GM20000 (cell line): Measurements from ENCODE around the gene RAPGEF1.

Experiments
- DNase-seq: peaks from one replicate; pipeline ENCODE4 v3.0.0; 2012; ENCODE audit warnings: low spot score
- TF ChIP-seq, protein P1 (sequence below): IDR thresholded peaks from 2 replicates; pipeline ENCODE4 v1.5.1; 2012; ENCODE audit warnings: mild to moderate bottlenecking, control low read depth; ENCODE audit errors: extremely low read depth, missing control alignments

RAPGEF1 gene

DNA sequence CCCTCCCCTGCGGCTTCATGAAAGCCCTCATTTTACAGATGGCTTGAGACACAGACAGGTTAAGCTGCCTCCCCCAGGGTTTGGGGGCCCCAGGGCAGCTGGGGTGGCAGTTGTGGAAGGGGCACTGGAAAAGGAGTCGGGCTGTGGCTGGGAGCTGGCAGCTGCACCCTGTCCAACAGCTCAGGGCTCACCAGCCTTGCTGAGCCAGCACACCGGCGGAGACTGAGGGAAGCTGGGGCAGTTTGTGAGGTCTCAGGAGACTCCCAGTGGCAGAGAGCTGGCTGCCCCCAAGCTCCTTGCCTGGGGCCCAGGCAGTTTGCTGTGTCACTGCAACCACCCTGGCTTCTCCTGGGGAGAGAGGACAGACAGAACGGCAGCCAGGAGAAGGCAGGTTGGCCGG is 34.8 kb upstream of the RAPGEF1 start:
- TF ChIP-seq, protein P1, sequence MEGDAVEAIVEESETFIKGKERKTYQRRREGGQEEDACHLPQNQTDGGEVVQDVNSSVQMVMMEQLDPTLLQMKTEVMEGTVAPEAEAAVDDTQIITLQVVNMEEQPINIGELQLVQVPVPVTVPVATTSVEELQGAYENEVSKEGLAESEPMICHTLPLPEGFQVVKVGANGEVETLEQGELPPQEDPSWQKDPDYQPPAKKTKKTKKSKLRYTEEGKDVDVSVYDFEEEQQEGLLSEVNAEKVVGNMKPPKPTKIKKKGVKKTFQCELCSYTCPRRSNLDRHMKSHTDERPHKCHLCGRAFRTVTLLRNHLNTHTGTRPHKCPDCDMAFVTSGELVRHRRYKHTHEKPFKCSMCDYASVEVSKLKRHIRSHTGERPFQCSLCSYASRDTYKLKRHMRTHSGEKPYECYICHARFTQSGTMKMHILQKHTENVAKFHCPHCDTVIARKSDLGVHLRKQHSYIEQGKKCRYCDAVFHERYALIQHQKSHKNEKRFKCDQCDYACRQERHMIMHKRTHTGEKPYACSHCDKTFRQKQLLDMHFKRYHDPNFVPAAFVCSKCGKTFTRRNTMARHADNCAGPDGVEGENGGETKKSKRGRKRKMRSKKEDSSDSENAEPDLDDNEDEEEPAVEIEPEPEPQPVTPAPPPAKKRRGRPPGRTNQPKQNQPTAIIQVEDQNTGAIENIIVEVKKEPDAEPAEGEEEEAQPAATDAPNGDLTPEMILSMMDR: no peak

DNA sequence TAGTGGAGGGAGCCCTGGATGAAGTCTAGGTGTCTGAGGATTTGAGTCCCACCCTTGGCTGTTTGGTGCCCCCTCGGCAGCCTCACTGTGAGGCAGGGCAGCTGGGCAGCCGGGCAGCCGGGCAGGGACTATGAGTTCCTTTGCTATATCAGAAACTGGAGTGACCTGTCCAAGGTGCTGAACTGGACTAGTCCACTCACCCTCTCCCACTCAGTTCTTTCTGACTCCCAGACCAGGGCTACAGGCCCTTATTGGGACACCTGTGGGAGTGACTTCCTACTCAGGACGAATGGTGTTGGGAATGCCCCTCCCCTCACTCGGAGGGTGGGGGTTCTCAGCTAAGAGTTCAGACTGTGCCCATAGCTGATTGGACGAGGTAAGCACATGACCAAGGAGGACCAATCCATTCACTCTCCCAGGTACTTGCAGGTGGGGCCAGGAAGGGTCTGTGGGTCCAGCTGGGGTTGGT is 34.1 kb upstream of the RAPGEF1 start:
- DNase-seq: peak; percentile 67
- TF ChIP-seq, protein P1: no peak

More for the DNA sequence above, 34.8 kb upstream of the RAPGEF1 start:
- no peak for DNase-seq

DNA sequence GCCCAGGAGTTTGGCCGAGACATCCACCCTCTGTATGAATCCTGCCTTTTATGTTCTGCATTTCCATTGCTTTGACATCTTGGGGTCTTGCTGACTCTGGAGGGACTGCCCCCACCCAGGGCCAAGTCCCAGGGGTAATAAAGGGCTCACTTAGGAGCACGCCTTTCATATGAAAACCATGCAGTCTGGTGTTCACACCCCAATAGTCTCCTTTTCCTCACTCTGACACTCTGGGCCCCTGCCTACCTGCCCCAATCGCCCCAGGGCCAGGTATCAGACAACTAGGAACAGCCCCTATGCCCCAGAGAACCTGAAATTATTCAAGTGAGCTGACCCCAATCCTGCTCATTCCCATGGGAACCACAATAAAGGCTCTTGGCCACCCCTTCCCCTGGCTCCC is 33.1 kb upstream of the RAPGEF1 start:
- TF ChIP-seq, protein P1: no peak
- DNase-seq: no peak

DNA sequence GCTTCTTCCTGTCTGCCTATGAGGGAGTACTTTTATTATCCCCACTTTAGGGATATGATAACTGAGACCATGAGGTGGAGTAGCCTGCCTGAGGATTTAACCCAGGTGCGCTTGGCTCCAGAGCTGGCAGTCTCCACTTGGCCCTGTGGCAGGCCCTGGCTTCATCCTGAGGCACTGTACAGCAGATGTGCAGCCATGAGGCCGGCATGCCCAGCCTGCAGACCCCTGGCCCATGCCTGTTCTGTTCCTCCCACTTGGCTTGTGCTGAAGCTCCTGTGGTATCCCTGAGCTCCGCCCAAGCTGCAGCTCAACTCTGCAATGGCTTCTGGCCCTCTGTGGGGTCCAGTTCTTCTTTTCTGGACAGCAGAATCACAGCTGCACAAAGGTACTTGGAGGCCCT is 31.8 kb upstream of the RAPGEF1 start:
- TF ChIP-seq, protein P1: no peak
- no peak for DNase-seq

DNA sequence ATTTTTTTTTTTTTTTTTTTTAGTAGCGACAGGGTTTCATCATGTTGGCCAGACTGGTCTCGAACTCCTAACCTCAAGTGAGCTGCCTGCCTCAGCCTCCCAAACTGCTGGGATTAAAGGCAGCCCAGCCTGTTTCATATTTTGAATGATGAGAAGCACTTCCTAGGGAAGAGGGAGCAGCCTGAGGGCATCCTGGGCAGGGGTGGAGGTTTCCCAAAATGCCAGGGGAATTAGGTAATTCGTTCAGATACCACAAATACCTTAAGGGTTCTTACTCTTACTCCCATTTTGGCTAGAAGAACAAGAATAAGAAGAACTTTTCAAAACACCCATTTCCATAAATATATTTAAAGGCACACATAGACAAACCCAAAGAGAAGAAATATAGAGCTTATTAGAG is 29.5 kb upstream of the RAPGEF1 start:
- TF ChIP-seq, protein P1: no peak
- no peak for DNase-seq

DNA sequence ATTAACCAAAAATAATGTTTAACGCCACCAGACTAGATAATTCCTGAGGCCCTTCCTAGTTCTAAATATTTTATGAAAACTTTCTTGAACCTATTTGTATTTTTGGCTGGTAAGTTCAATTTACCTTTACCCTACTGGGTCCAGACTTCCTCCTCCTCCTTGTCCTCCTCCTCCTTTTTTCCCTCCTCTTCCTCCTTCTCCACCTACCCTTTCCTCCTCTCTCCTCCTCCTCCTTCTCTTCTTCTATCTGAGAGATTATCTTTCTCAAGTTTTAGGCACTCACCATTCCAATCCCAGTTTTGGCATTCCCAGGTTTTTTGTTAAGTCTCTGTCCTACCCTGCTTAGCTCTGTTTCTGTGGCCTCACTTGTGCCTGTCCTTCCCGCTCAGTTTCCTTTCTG is 24.7 kb upstream of the RAPGEF1 start:
- TF ChIP-seq, protein P1: no peak

DNA sequence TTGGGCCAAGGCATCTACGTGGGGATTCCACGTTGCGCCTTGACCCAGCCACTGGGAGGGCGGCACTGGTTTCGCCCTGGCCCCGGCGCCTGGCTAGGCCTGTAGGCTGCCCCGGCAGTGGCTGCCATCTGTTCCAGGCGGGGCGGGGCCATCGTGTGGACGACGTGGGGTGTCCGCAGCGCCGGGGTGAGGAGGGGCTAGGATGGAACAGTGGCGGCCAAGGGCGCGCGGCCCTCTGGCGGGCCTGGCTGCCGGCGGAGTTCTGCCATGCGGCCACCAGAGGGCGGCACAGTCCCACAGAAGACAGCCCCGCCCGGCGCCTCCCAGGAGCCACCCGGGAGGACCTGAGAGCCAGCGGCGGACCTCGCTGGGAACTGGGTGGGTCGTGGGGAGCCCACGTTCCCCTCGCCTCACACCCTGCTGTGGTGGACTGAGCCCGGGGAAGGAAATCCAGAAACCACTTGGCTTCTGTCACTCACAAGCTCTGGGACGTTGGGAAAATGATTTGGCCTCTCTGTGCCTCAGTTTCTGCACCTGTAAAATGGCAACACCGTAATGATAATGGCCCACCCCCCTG is 22.6 kb upstream of the RAPGEF1 start:
- DNase-seq: peak; percentile 89

More for the DNA sequence above, 24.7 kb upstream of the RAPGEF1 start:
- DNase-seq: no peak

More for the DNA sequence above, 22.6 kb upstream of the RAPGEF1 start:
- TF ChIP-seq, protein P1: peak; percentile 89
